Esophagus (tissue), 2 donors: ENCODE results near the gene TRIM24. TPM values are rescaled to one million over a fixed set of nuclear protein-coding genes. Genes with fewer than 3 reads are reported as not detected.

ENCODE experiments used
- polyA plus RNA-seq, 2 donors: library from polyadenylated mRNA; stranded (reverse); fragments of 200-250 nt; gene quantifications; one replicate each; pipeline ENCODE4 v1.2.3, GENCODE V29; 2013
- donor health status: healthy with polysubstance abuse.
- donor health status: Bipolar disorder and iron deficiency.

TRIM24 gene
- polyA plus RNA-seq, 2 donors = 7.8 TPM

Other genes with a start within 250 kb of the TRIM24 start
- under 1 TPM; 0.10 to 0.13 TPM for gene SVOPL, start 241.1 kb downstream of the TRIM24 start, polyA plus RNA-seq